A549 treated with CORT108297 at 1 μM for 4 hours (cell line): ENCODE results near the gene CPVL. TPM values are rescaled to one million over a fixed set of nuclear protein-coding genes. Genes with fewer than 3 reads are reported as not detected.

Experiments
- total RNA-seq: library from RNA; stranded (reverse); fragments of 200-300 nt; extraction: Qiagen RNA extraction; gene quantifications from 5 replicates; pipeline ENCODE4 v1.2.3, GENCODE V29; 2022

The CPVL gene
- 0.12 to 0.62 TPM (median 0.34 TPM) in 5 replicates for total RNA-seq

GRCh38 chr7:29146057-29146706, at the start of gene CPVL:
TSS of gene CPVL (minus strand) at chr7:29146537. CDS start at chr7:29121061, 25,476 bp downstream.

GRCh38 chr7:29194594-29195427, 48.5 kb upstream of the CPVL start, which contains the start of gene CHN2:
TSS of gene CHN2 (plus strand) at chr7:29194775.

GRCh38 chr7:28958235-28958979, 187.9 kb downstream of the CPVL start, which contains the start of gene TRIL:
TSS of gene TRIL (minus strand) at chr7:28958330. CDS start at chr7:28958046, 284 bp downstream.

Other genes with a start within 250 kb of the CPVL start
- gene TRIL, start 188.2 kb downstream of the CPVL start, total RNA-seq, result not detected in 5 replicates
- not detected in 5 replicates for gene CHN2, start 48.2 kb upstream of the CPVL start, total RNA-seq